Ectodermal cell (in vitro differentiated cells): Measurements from ENCODE around the gene MTREX.

Experiments used
- H3K27ac ChIP-seq: 2 replicates; pipeline ENCODE4 v1.7.0; 2013; ENCODE audit warnings: mild to moderate bottlenecking, low read depth, low read length; ENCODE audit not compliant: insufficient read depth, poor library complexity, severe bottlenecking
- H3K27me3 ChIP-seq: 2 replicates; pipeline ENCODE4 v1.7.0; 2013; ENCODE audit warnings: mild to moderate bottlenecking, low read length; ENCODE audit not compliant: insufficient read depth, control insufficient read depth, poor library complexity, severe bottlenecking
- H3K36me3 ChIP-seq: one replicate; pipeline ENCODE4 v1.7.0; 2013; ENCODE audit warnings: low read length; ENCODE audit not compliant: control insufficient read depth, insufficient read depth
- H3K4me1 ChIP-seq: one replicate; pipeline ENCODE4 v1.7.0; 2013; ENCODE audit warnings: low read length; ENCODE audit not compliant: control insufficient read depth, insufficient read depth
- H3K4me3 ChIP-seq: 2 replicates; pipeline ENCODE4 v1.7.0; 2013; ENCODE audit warnings: low read depth, low read length, control low read depth; ENCODE audit not compliant: insufficient read depth
- H3K9me3 ChIP-seq: 2 replicates; pipeline ENCODE4 v1.7.0; 2013; ENCODE audit warnings: mild to moderate bottlenecking, low read length, moderate library complexity; ENCODE audit not compliant: control insufficient read depth
- WGBS, 2 experiments: methylation state at CpG; one replicate each; pipeline ENCODE4 v1.1.7; 2013; ENCODE audit warnings: missing lambda C conversion rate in 2 of 2; 5-methylcytosine and 5-hydroxymethylcytosine counted together

MTREX gene

DNA sequence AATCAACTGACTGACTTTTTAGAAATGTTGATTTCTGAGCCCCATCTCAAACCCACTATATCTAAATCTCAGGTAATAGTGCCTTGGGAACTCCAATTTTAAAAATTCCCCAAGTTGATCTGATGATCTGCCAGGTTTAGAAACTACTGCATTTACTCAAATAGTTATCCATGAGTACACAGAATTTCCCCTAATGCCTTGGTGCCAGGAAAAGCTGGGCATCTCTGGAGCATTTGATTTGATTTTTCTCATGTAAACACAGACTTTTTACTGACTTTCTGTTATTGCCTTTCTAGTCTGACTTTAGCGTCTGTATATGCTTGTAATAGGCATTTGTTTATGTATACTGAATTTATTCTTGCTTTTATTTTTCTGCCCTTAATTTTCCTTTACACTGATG lies 35.8 kb downstream of the MTREX start:
- Histone ChIP-seq H3K27ac (no peak overlapping the region), H3K4me3 (no peak overlapping the region), H3K27me3 (no peaks in the 10 kb centered on the region), H3K36me3 (peaks cover 33% of the 10 kb centered on the region), H3K4me1 (no peaks in the 10 kb centered on the region), H3K9me3 (no peaks in the 10 kb centered on the region)
- 89 to 100% methylated on average over 1 of the region's 1 CpG for WGBS, 2 experiments

DNA sequence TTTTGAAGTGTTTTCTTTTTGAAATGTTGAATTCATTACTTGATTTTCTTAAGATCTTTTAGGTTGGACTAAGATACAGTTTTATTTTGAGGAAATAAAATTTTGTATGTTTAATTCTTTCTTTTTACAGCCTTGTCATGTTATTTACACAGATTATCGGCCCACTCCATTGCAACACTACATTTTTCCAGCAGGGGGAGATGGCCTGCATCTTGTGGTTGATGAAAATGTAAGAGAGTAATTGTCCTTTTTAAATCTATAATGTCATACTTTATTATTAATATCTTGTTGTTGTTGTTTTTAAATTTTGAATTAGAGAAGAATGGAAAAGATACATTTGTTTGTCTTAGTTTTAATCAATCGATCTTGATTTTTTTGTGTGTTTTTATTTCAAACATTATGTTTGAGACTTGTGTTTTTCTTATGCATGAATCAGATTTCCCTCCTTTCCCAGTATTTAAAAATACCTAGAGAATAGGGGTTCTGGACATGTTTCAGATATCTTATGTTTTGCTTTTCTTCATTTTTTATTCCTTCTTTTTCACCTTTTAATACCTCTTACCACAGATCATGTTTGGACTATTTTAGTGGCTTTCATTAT lies 36.7 kb downstream of the MTREX start:
- Histone ChIP-seq H3K27me3 (no peaks in the 10 kb centered on the region), H3K27ac (no peak overlapping the region), H3K4me1 (no peaks in the 10 kb centered on the region), H3K9me3 (no peaks in the 10 kb centered on the region), H3K36me3 (peaks cover 33% of the 10 kb centered on the region), H3K4me3 (no peak overlapping the region)
- WGBS, 2 experiments, result 84 to 88% methylated on average over 1 to 2 of the region's 2 CpGs

DNA sequence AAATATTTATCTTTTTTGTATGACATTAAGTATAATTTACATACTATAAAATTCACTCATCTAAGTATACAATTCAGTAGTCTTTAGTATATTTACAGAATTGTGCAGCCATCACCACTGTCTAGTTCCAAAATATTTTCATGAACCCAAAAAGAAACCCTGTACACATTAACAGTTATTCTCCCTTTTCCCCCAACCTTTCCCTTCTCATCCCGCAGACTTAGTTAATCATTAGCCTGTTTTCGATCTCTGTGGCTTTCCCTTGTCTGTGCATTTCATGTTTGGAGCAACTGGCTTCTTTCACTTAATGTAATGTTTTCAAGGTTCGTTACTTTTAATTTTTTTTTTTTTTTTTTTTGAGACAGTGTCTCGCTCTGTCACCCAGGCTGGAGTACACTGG lies 37.5 kb downstream of the MTREX start:
- no peak overlapping the region for H3K4me3 ChIP-seq
- no peaks in the 10 kb centered on the region for H3K9me3 ChIP-seq
- no peak overlapping the region for H3K27ac ChIP-seq
- 89 to 91% methylated on average over 4 of the region's 4 CpGs for WGBS, 2 experiments
- no peaks in the 10 kb centered on the region for H3K4me1 ChIP-seq
- no peaks in the 10 kb centered on the region for H3K27me3 ChIP-seq
- H3K36me3 ChIP-seq, result peaks cover 36% of the 10 kb centered on the region

DNA sequence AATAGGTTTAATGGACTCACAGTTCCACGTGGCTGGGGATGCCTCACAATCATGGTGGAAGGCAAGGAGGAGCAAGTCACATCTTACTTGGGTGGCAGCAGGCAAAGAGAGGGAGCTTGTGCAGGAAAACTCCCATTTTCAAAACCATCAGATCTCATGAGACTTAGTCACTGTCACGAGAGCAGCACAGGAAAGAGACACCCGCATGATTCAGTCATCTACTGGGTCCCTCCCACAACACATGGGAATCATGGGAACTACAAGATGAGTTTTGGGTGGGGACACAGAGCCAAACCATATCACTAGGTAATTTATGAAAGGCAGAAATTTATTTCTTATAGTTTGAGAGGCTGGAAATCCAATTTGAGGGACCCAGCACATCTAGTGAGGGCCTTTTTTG lies 40.0 kb downstream of the MTREX start:
- H3K9me3 ChIP-seq, result no peaks in the 10 kb centered on the region
- no peak overlapping the region for H3K27ac ChIP-seq
- no peaks in the 10 kb centered on the region for H3K27me3 ChIP-seq
- 93 to 95% methylated on average over 3 of the region's 3 CpGs for WGBS, 2 experiments
- H3K36me3 ChIP-seq, result peaks cover 38% of the 10 kb centered on the region
- H3K4me3 ChIP-seq, result no peak overlapping the region
- H3K4me1 ChIP-seq, result no peaks in the 10 kb centered on the region

DNA sequence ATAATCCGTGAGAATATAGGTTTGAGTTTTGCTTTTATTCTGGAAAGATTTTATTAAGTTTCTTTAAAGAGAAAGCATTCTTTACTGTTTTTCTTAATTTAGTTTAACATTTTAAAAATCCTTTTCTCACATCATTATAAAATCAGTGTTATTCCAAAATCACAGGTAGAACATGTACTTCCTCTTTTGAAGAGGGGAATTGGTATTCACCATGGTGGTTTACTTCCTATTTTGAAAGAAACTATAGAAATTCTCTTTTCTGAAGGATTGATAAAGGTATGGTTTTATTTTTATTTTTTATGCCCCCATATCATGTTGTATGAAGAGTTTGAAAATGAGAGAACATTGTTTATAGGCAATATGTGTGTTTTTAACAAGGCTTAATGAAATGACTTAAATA lies 43.0 kb downstream of the MTREX start:
- 100% methylated on average over 1 of the region's 1 CpG; no CpG with 5 or more reads in 1 of the 2 experiments for WGBS, 2 experiments

DNA sequence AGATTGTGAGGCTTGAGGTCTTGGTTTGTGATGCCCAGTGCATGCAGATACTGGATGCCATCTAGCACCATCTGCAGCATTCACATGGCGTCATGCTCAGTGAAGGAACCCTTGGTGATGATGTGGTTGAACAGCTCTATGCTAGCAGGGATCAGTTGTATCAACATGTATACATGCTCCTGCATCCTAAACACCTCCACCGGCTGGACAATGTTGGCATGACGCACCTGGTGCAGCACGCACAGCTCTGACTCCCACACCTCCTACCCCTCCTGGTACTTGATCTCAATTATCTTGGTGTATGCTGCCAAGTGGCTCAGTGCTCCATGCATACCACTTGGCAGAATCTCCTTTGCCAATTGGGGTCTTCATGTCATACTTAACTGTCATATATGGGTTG lies 49.1 kb downstream of the MTREX start:
- 95 to 96% methylated on average over 4 of the region's 4 CpGs for WGBS, 2 experiments
- no peaks in the 10 kb centered on the region for H3K27me3 ChIP-seq
- H3K4me3 ChIP-seq, result no peak overlapping the region
- peaks cover 43% of the 10 kb centered on the region for H3K36me3 ChIP-seq
- H3K9me3 ChIP-seq, result no peaks in the 10 kb centered on the region
- H3K27ac ChIP-seq, result no peak overlapping the region
- H3K4me1 ChIP-seq, result no peaks in the 10 kb centered on the region

More for the DNA sequence above, 43.0 kb downstream of the MTREX start:
- Histone ChIP-seq H3K4me3 (no peak overlapping the region), H3K4me1 (no peaks in the 10 kb centered on the region), H3K9me3 (no peaks in the 10 kb centered on the region), H3K36me3 (peaks cover 43% of the 10 kb centered on the region), H3K27ac (no peak overlapping the region), H3K27me3 (no peaks in the 10 kb centered on the region)

DNA sequence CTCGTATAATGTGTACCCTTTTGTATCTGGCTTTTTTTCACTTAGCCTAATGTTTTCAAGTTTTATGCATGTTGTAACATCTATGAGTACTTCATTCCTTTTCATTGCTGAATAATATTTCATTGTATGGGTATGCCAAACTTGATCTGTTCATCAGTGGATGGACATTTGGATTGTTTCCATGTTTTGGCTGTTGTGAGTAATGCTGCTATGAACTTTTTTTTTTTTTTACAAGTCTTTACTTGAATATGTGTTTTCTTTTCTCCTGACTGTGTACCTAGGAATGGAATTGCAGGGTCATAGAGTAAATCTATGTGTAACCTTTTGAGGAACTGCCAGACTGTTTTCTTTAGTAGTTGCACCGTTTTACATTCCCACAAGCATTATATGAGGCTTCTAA lies 52.4 kb downstream of the MTREX start:
- WGBS, 2 experiments, result 100% methylated on average over 2 of the region's 2 CpGs; no CpG with 5 or more reads in 1 of the 2 experiments
- Histone ChIP-seq H3K27me3 (no peaks in the 10 kb centered on the region), H3K36me3 (peaks cover 35% of the 10 kb centered on the region), H3K4me3 (no peak overlapping the region), H3K4me1 (no peaks in the 10 kb centered on the region), H3K9me3 (no peaks in the 10 kb centered on the region), H3K27ac (no peak overlapping the region)

DNA sequence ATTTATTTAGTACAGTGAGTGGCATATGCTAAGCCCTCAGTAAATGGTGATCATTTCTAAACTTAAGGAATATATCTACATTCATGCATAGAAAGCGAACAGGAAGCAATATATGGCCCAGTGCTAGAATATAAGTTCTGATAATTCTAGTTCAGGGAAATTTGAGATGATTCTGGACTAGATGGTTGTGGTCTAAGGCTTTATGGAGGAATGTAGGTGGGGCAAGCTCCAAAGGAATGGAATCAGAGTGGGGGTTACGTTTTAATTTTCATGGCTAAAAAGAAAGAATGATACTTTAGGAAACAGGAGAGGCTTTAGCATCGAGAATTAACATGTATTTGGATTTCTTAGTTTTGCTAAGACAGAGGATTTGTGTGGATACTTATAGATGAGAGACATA lies 56.1 kb downstream of the MTREX start:
- Histone ChIP-seq H3K4me1 (no peaks in the 10 kb centered on the region), H3K27me3 (no peaks in the 10 kb centered on the region), H3K9me3 (no peaks in the 10 kb centered on the region), H3K4me3 (no peak overlapping the region), H3K27ac (no peak overlapping the region), H3K36me3 (peaks cover 33% of the 10 kb centered on the region)
- 92 to 96% methylated on average over 3 of the region's 3 CpGs for WGBS, 2 experiments

DNA sequence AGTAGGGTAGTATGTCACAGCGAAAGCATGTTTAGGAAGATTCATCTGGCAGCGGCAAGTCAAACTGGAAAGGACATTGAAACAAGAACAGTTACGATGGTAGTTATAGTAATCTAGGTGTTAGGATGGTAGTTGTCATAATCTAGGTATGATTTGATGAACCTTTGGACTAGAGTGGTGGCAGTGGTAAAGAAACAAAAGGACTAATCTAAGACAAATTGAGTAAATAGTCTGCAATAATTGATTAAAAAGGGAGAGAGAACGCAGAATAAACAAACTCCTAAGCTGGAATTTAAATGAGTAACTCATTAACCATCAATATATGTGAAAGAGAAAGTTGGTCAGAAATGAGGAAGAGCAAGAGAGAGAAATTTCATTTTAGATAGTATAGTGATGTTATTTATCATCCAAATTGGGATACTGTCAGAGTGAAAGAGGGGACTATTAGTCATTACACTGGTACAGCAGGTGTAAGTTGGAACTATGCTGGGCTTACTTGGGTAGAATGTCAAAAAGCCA lies 56.8 kb downstream of the MTREX start:
- no peak overlapping the region for H3K27ac ChIP-seq
- 94 to 97% methylated on average over 3 to 4 of the region's 4 CpGs for WGBS, 2 experiments
- H3K9me3 ChIP-seq, result no peaks in the 10 kb centered on the region
- peaks cover 29% of the 10 kb centered on the region for H3K36me3 ChIP-seq
- no peaks in the 10 kb centered on the region for H3K27me3 ChIP-seq
- no peak overlapping the region for H3K4me3 ChIP-seq
- no peaks in the 10 kb centered on the region for H3K4me1 ChIP-seq

DNA sequence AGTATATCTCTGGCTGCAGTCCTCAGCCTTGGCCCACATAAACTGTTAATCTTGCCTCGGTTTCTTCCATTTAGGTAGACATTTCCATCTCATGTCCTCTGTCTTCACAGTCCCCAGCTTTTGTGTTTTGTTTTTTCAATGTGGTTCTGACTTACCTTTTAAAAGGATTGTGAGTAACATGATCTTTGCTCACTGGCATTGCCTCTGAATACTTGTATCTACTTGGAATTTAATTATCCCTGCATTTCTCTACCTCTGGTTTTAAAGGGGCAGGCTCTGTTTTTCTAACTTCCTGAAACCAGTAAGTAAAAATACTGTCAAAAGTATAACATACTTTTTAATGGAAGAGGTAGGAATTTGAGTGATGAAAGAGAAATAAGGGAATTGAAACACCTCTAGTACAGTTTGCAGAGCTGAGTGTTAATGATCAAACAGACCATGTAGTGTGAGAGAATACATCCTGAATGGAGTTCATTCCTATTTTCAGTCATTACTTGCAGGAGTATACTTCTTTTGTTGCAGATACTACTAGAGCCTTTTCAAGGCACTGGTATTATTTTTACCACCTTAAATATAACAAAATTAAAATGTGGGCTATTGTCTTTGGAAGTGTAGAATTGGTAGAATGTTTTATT lies 62.6 kb downstream of the MTREX start:
- 92 to 94% methylated on average over 1 of the region's 1 CpG for WGBS, 2 experiments

More for the DNA sequence above, 62.6 kb downstream of the MTREX start:
- Histone ChIP-seq H3K27ac (no peak overlapping the region), H3K4me1 (no peaks in the 10 kb centered on the region), H3K27me3 (no peaks in the 10 kb centered on the region), H3K4me3 (no peak overlapping the region), H3K9me3 (peaks cover 5% of the 10 kb centered on the region), H3K36me3 (peaks cover 43% of the 10 kb centered on the region)
